Measurements from ENCODE around the gene MAD1L1. TPM values are rescaled to one million over a fixed set of nuclear protein-coding genes. Genes with fewer than 3 reads are reported as not detected.

The MAD1L1 gene
- total RNA-seq, 2 donors from 2014 or later, result 34.2 to 53.5 TPM

GRCh38 chr7:2012981-2013380, 219.8 kb downstream of the MAD1L1 start:
- H3K36me3 Mint-ChIP-seq, result no peaks in the 10 kb centered on the region
- peak in 1 of 2 donors; percentile 34 for DNase-seq (ENCODE audit: low spot score in 2 of 2)
- no peak for ATAC-seq
- H3K9me3 Mint-ChIP-seq, result no peaks in the 10 kb centered on the region
- no peak overlapping the region for H3K27ac Mint-ChIP-seq

GRCh38 chr7:2012044-2012900, 220.5 kb downstream of the MAD1L1 start:
- no peaks in the 10 kb centered on the region for H3K9me3 Mint-ChIP-seq
- ATAC-seq, result no peak
- H3K36me3 Mint-ChIP-seq, result no peaks in the 10 kb centered on the region
- no peak overlapping the region for H3K27ac Mint-ChIP-seq
- DNase-seq (ENCODE audit: low spot score in 2 of 2), result peak in 1 of 2 donors; percentile 49

- no peaks in the 10 kb centered on the region for H3K9me3 Mint-ChIP-seq
- ATAC-seq, result no peak
- DNase-seq (ENCODE audit: low spot score in 2 of 2), result peak in 1 of 2 donors; percentile 48
- no peaks in the 10 kb centered on the region for H3K36me3 Mint-ChIP-seq
- no peak overlapping the region for H3K27ac Mint-ChIP-seq
Observed at GRCh38 chr7:2011266-2012043, 221.3 kb downstream of the MAD1L1 start.

GRCh38 chr7:2010551-2011265, 222.0 kb downstream of the MAD1L1 start:
- Mint-ChIP-seq H3K27ac (peak overlapping the region in 1 of 2 donors; percentile 15), H3K36me3 (no peaks in the 10 kb centered on the region), H3K9me3 (no peaks in the 10 kb centered on the region)
- DNase-seq (ENCODE audit: low spot score in 2 of 2), result peak in 1 of 2 donors; percentile 39
- no peak for ATAC-seq

GRCh38 chr7:2010101-2010500, 222.6 kb downstream of the MAD1L1 start:
- no peak overlapping the region for H3K27ac Mint-ChIP-seq
- H3K36me3 Mint-ChIP-seq, result no peaks in the 10 kb centered on the region
- DNase-seq (ENCODE audit: low spot score in 2 of 2), result peak in 1 of 2 donors; percentile 25
- no peak for ATAC-seq
- no peaks in the 10 kb centered on the region for H3K9me3 Mint-ChIP-seq

- DNase-seq (ENCODE audit: low spot score in 2 of 2) (peak in 1 of 2 donors; percentile 44), ATAC-seq (no peak)
- Mint-ChIP-seq H3K27ac (no peak overlapping the region), H3K9me3 (no peaks in the 10 kb centered on the region), H3K36me3 (no peaks in the 10 kb centered on the region)
Observed at GRCh38 chr7:2009541-2010001, 223.2 kb downstream of the MAD1L1 start.

- Mint-ChIP-seq H3K27ac (no peak overlapping the region), H3K9me3 (no peaks in the 10 kb centered on the region), H3K36me3 (no peaks in the 10 kb centered on the region)
- ATAC-seq (no peak), DNase-seq (ENCODE audit: low spot score in 2 of 2) (peak in 1 of 2 donors; percentile 35)
Observed at GRCh38 chr7:2008936-2009540, 223.7 kb downstream of the MAD1L1 start.

- no peaks in the 10 kb centered on the region for H3K36me3 Mint-ChIP-seq
- no peak for ATAC-seq
- no peaks in the 10 kb centered on the region for H3K9me3 Mint-ChIP-seq
- peak in 1 of 2 donors; percentile 38 for DNase-seq (ENCODE audit: low spot score in 2 of 2)
- H3K27ac Mint-ChIP-seq, result no peak overlapping the region
Observed at GRCh38 chr7:2008101-2008935, 224.4 kb downstream of the MAD1L1 start.

GRCh38 chr7:2007551-2007950, 225.2 kb downstream of the MAD1L1 start:
- H3K9me3 Mint-ChIP-seq, result no peaks in the 10 kb centered on the region
- peak in 1 of 2 donors; percentile 20 for DNase-seq (ENCODE audit: low spot score in 2 of 2)
- H3K36me3 Mint-ChIP-seq, result no peaks in the 10 kb centered on the region
- H3K27ac Mint-ChIP-seq, result no peak overlapping the region
- no peak for ATAC-seq

- no peaks in the 10 kb centered on the region for H3K9me3 Mint-ChIP-seq
- peak in 1 of 2 donors; percentile 38 for DNase-seq (ENCODE audit: low spot score in 2 of 2)
- H3K36me3 Mint-ChIP-seq, result no peaks in the 10 kb centered on the region
- no peak for ATAC-seq
- no peak overlapping the region for H3K27ac Mint-ChIP-seq
Observed at GRCh38 chr7:2006921-2007381, 225.8 kb downstream of the MAD1L1 start.

GRCh38 chr7:2006231-2006771, 226.4 kb downstream of the MAD1L1 start:
- DNase-seq (ENCODE audit: low spot score in 2 of 2), result peak in 1 of 2 donors; percentile 26
- Mint-ChIP-seq H3K27ac (peak overlapping the region; percentile 58 to 95), H3K9me3 (no peaks in the 10 kb centered on the region)

GRCh38 chr7:2005786-2006185, 227.0 kb downstream of the MAD1L1 start:
- Mint-ChIP-seq H3K27ac (peak overlapping the region; percentile 58 to 95), H3K9me3 (no peaks in the 10 kb centered on the region), H3K36me3 (no peaks in the 10 kb centered on the region)
- ATAC-seq (no peak), DNase-seq (ENCODE audit: low spot score in 2 of 2) (peak in 1 of 2 donors; percentile 20)

More at GRCh38 chr7:2006231-2006771, 226.4 kb downstream of the MAD1L1 start:
- H3K36me3 Mint-ChIP-seq, result no peaks in the 10 kb centered on the region
- ATAC-seq, result no peak

GRCh38 chr7:2004841-2005725, 227.7 kb downstream of the MAD1L1 start:
- Mint-ChIP-seq H3K9me3 (no peaks in the 10 kb centered on the region), H3K27ac (peak overlapping the region in 1 of 2 donors; percentile 58), H3K36me3 (no peaks in the 10 kb centered on the region)
- ATAC-seq (no peak), DNase-seq (ENCODE audit: low spot score in 2 of 2) (peak in 1 of 2 donors; percentile 49)

All from activated naive CD4-positive, alpha-beta T cell treated with anti-CD3 and anti-CD28 coated beads, Interleukin-2, amount 50 U/mL, for 72 hours (primary cell).